Mucosa of descending colon (tissue), 3 donors: ENCODE results near the gene MEST. TPM values are rescaled to one million over a fixed set of nuclear protein-coding genes. Genes with fewer than 3 reads are reported as not detected.
"Not testable (repeated sequence)": the region's sequence is repeated elsewhere in the genome, so short reads cannot be mapped to it uniquely, and the experiment has no call there.

Experiments used
- ATAC-seq: fragments of 200-7000 bp; cut with Tn5 transposase; one replicate; pipeline ENCODE4 v1.9.1; 2020; ENCODE audit warnings: mild to moderate bottlenecking, moderate library complexity
- DNase-seq, 3 donors: peaks; one replicate each; pipeline ENCODE4 v3.0.0-alpha.2; 2020
- H3K36me3 ChIP-seq: fragments of 200-600 bp; one replicate; pipeline ENCODE4 v1.8.0; 2021; ENCODE audit warnings: low read depth, mild to moderate bottlenecking
- H3K4me1 ChIP-seq: fragments of 200-600 bp; one replicate; pipeline ENCODE4 v1.8.0; 2021; ENCODE audit warnings: low read depth, mild to moderate bottlenecking
- H3K4me3 ChIP-seq: fragments of 200-600 bp; one replicate; pipeline ENCODE4 v1.8.0; 2021; ENCODE audit warnings: mild to moderate bottlenecking
- H3K9me3 ChIP-seq: fragments of 200-600 bp; one replicate; pipeline ENCODE4 v1.8.0; 2021; ENCODE audit warnings: mild to moderate bottlenecking
- CTCF ChIP-seq: fragments of 200-600 bp; IDR thresholded peaks from one replicate; pipeline ENCODE4 v1.8.0; 2022; ENCODE audit warnings: antibody characterized with exemption, mild to moderate bottlenecking
- intact Hi-C, 2 donors: fragments of 100-400 bp; cut with DNase I in 1 of 2; cut with micrococcal nuclease in 1 of 2; formaldehyde crosslinking; loops; one replicate each; pipeline versions ENCODE4 v1.11.0 to v1.11.1; 2022; cut with DNase I, micrococcal nuclease
- long read RNA-seq, 2 donors: library from polyadenylated mRNA; unstranded; transcript quantifications; one replicate each; pipeline ENCODE4 v2.0.0, GENCODE V29; 2019 to 2021
- total RNA-seq, 3 donors: library from RNA; stranded (reverse); fragmentation: NEBNext Ultra II Directional in 2 of 3; extraction: Animal tissue kit (Norgen Biotek cat#: 25700) in 2 of 3; gene quantifications; one replicate each; pipeline versions ENCODE4 v1.2.1 to v1.2.4, GENCODE V29; 2021 to 2023
- donor health status: DM: no; HTN: no; CAD: no; lungs with moderate emphysema.
- donor health status: DM: no; HTN: no; CAD: no.
- donor health status: DM: no; HTN: yes; CAD: no.

MEST gene
- total RNA-seq, result 10 to 100 TPM; 31.7 to 61.4 (median 42.6) TPM
- long read RNA-seq, donor 1, transcript MEST-201 (12 exons, 2,505 nt), result minor isoform, 7 of 22 reads
- long read RNA-seq, donor 1, transcript MEST-202 (12 exons, 2,443 nt), result major isoform, 8 of 22 reads
- long read RNA-seq, donor 1, partial matches to known transcripts, result 3 of 22 reads
- long read RNA-seq, donor 1, other reads (novel, unspliced or antisense), result 4 of 22 reads
- long read RNA-seq, donor 2, transcript MEST-202 (12 exons, 2,443 nt), result major isoform, 15 of 23 reads
- long read RNA-seq, donor 2, partial matches to known transcripts, result 2 of 23 reads
- long read RNA-seq, donor 2, other reads (novel, unspliced or antisense), result 6 of 23 reads

GRCh38 chr7:130491841-130492522, at the start of gene MEST:
Gene MEST (plus strand): TSS chr7:130492085. CDS start chr7:130492314, 229 bp downstream.
- TF ChIP-seq CTCF, result no peak
- peak; percentile 17 for ATAC-seq
- Histone ChIP-seq H3K36me3 (peaks cover 6% of the 10 kb centered on the region), H3K9me3 (no peaks in the 10 kb centered on the region), H3K4me3 (no peak within 1 kb of the TSS), H3K4me1 (no peaks in the 10 kb centered on the region)
- intact Hi-C loops, result no loop called here
- peak in 1 of 3 donors; percentile 52 for DNase-seq

GRCh38 chr7:130442601-130443000, 49.3 kb upstream of the MEST start:
- Histone ChIP-seq H3K36me3 (no peaks in the 10 kb centered on the region), H3K9me3 (no peaks in the 10 kb centered on the region), H3K4me1 (no peaks in the 10 kb centered on the region), H3K4me3 (no peak overlapping the region)
- intact Hi-C loops, result no loop called here
- TF ChIP-seq CTCF, result no peak
- no peak for ATAC-seq
- no peak for DNase-seq

GRCh38 chr7:130444234-130444633, 47.7 kb upstream of the MEST start:
- ATAC-seq (no peak), DNase-seq (no peak)
- Histone ChIP-seq H3K4me3 (no peak overlapping the region), H3K36me3 (no peaks in the 10 kb centered on the region), H3K9me3 (no peaks in the 10 kb centered on the region), H3K4me1 (no peaks in the 10 kb centered on the region)
- intact Hi-C loops, result no loop called here
- TF ChIP-seq CTCF, result no peak

- Histone ChIP-seq H3K4me3 (no peak overlapping the region), H3K9me3 (no peaks in the 10 kb centered on the region), H3K36me3 (no peaks in the 10 kb centered on the region), H3K4me1 (no peaks in the 10 kb centered on the region)
- intact Hi-C loops, result no loop called here
- no peak for ATAC-seq
- TF ChIP-seq CTCF, result no peak
- no peak for DNase-seq
These were observed 47.0 kb upstream of the MEST start for GRCh38 chr7:130444751-130445407.

- intact Hi-C loops, result no loop called here
- TF ChIP-seq CTCF, result no peak
- Histone ChIP-seq H3K36me3 (no peaks in the 10 kb centered on the region), H3K9me3 (no peaks in the 10 kb centered on the region), H3K4me3 (no peak overlapping the region), H3K4me1 (no peaks in the 10 kb centered on the region)
- ATAC-seq (no peak), DNase-seq (no peak)
These were observed 45.6 kb upstream of the MEST start for GRCh38 chr7:130446259-130446658.

GRCh38 chr7:130451344-130451743, 40.5 kb upstream of the MEST start:
- H3K36me3 ChIP-seq, DNase-seq, H3K9me3 ChIP-seq, H3K4me3 ChIP-seq, H3K4me1 ChIP-seq, ATAC-seq, intact Hi-C loops: not testable (repeated sequence)
